ENCODE measurements around the gene TLR3.

DNA sequence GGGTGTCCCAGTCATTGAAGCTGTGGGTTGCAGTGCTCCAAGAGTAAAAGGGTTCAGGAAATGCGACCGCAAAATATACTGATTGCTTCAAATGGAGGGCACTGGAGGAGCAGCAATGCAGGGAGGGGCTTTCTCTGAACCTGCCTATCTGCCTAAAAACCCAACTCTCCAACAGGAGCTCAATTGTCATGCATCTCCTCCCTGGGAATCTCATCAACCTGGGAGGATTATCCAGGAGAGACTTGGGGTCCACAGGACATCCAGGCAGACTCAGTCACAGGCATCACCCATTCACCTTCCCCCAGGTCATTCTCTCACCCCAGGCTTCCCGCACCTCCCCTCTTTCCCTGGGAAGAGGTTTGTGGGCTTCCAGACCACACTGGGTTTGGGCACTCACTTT lies 38.2 kb upstream of the TLR3 start:
- TF ChIP-seq, protein P1, sequence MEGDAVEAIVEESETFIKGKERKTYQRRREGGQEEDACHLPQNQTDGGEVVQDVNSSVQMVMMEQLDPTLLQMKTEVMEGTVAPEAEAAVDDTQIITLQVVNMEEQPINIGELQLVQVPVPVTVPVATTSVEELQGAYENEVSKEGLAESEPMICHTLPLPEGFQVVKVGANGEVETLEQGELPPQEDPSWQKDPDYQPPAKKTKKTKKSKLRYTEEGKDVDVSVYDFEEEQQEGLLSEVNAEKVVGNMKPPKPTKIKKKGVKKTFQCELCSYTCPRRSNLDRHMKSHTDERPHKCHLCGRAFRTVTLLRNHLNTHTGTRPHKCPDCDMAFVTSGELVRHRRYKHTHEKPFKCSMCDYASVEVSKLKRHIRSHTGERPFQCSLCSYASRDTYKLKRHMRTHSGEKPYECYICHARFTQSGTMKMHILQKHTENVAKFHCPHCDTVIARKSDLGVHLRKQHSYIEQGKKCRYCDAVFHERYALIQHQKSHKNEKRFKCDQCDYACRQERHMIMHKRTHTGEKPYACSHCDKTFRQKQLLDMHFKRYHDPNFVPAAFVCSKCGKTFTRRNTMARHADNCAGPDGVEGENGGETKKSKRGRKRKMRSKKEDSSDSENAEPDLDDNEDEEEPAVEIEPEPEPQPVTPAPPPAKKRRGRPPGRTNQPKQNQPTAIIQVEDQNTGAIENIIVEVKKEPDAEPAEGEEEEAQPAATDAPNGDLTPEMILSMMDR (IDR thresholded peaks at IDR 0.05; ENCODE audit: low read depth, low read length) = no peak
- TF ChIP-seq, protein P2, sequence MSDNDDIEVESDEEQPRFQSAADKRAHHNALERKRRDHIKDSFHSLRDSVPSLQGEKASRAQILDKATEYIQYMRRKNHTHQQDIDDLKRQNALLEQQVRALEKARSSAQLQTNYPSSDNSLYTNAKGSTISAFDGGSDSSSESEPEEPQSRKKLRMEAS (IDR thresholded peaks at IDR 0.05; ENCODE audit: low read depth, low read length) = no peak
- no peak for TF ChIP-seq POLR2A (IDR thresholded peaks at IDR 0.05; ENCODE audit: extremely low read depth, insufficient read length)

Measured in NB4 (cell line).